Hematopoietic multipotent progenitor cell treated with erythropoietin and hydrocortisone succinate and interleukin-3 and kit ligand, for 6 days (in vitro differentiated cells): ENCODE results near the gene WNT3A.

Experiments used
- DNase-seq: peaks from one replicate; pipeline ENCODE4 v3.0.0-alpha.2; 2015

WNT3A gene

GRCh38 chr1:228058172-228058948 lies 51.6 kb downstream of the WNT3A start:
- no peak for DNase-seq

- no peak for DNase-seq
These were observed 52.3 kb downstream of the WNT3A start for GRCh38 chr1:228058949-228059633.

- DNase-seq, result peak; percentile 66
These were observed 53.0 kb downstream of the WNT3A start for GRCh38 chr1:228059634-228060457.

GRCh38 chr1:228060458-228061190 lies 53.8 kb downstream of the WNT3A start:
- DNase-seq, result no peak

- DNase-seq, result no peak
These were observed 54.8 kb downstream of the WNT3A start for GRCh38 chr1:228061411-228062084.

- no peak for DNase-seq
These were observed 55.4 kb downstream of the WNT3A start for GRCh38 chr1:228062085-228062791.

GRCh38 chr1:228062812-228063211 lies 56.0 kb downstream of the WNT3A start:
- peak; percentile 30 for DNase-seq

GRCh38 chr1:228063251-228064191 lies 56.7 kb downstream of the WNT3A start:
- DNase-seq, result no peak

GRCh38 chr1:228064296-228064695 lies 57.5 kb downstream of the WNT3A start:
- no peak for DNase-seq

- no peak for DNase-seq
These were observed 58.1 kb downstream of the WNT3A start for GRCh38 chr1:228064741-228065542.

- no peak for DNase-seq
These were observed 58.9 kb downstream of the WNT3A start for GRCh38 chr1:228065543-228066347.

GRCh38 chr1:228066416-228066815 lies 59.6 kb downstream of the WNT3A start:
- DNase-seq, result no peak

GRCh38 chr1:228066891-228067654 lies 60.3 kb downstream of the WNT3A start:
- no peak for DNase-seq

GRCh38 chr1:228068359-228068758 lies 61.6 kb downstream of the WNT3A start:
- DNase-seq, result no peak

GRCh38 chr1:228070173-228070572 lies 63.4 kb downstream of the WNT3A start:
- no peak for DNase-seq

GRCh38 chr1:228070851-228071250 lies 64.1 kb downstream of the WNT3A start:
- no peak for DNase-seq

GRCh38 chr1:228071839-228072657 lies 65.2 kb downstream of the WNT3A start:
- DNase-seq, result no peak
